Transverse colon (tissue), 3 donors: ENCODE data around the gene ANKLE2.

Experiments used
- CTCF ChIP-seq, 5 experiments: fragments of 200-600 bp in 3 of 5; fragments of 450-650 bp in 2 of 5; sonication (generic) in 3 of 5; IDR thresholded peaks; 1 replicate in 2 of 5; 2 replicates in 3 of 5; pipeline ENCODE4 v1.5.1; 2016 to 2017; ENCODE audit warnings: antibody characterized with exemption in 5 of 5, inconsistent platforms in 3 of 5, mild to moderate bottlenecking in 2 of 5, moderate library complexity in 1 of 5
- EP300 ChIP-seq: sonication (generic); formaldehyde crosslinking; IDR thresholded peaks from one replicate; pipeline ENCODE4 v1.6.1; 2017; ENCODE audit warnings: antibody characterized with exemption, low read depth
- POLR2A ChIP-seq: fragments of 450-650 bp; IDR thresholded peaks from one replicate; pipeline ENCODE4 v1.6.1; 2016; ENCODE audit warnings: antibody characterized with exemption, mild to moderate bottlenecking, moderate library complexity

DNA sequence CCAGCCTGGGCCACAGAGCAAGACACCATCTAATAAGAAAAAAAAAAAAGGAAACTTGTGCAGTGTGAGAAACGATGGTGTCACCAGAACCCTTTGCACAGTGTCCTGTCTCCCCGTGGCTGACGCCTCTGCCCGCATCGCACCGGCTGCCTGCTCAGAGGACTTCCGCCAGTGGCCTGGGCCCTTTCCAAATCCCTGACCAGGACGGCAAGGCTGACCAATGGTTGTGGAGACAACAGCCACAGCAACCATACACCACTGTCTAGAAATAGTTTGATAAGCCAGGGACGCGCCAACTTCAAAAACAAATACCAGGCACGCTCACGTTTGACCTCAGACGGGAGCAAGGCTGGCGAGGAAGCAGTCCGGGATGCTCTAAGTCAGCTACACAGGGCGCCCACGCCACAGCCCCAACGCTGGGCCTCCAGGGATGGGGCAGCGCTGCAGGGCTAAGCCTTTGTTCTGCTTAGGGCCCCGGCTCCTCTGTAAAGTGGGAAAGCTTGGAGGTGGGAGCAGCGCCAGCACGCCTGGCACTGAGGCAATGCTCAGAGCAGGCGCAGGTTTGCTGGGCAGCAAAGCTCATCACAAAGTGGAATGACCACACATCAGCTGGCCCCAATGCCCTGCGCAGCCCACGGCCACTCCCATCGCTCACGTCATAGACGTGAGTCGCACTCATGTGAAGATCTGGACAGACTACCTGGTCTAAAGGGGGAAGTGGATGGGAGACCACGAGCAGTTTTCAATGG lies 38.4 kb downstream of the ANKLE2 start:
- TF ChIP-seq EP300 (no peak), CTCF (IDR thresholded peaks at IDR 0.05) (no peak), POLR2A (no peak)
